Measurements from ENCODE around the gene DGKQ. TPM values are rescaled to one million over a fixed set of nuclear protein-coding genes. Genes with fewer than 3 reads are reported as not detected.

The DGKQ gene
- total and polyA plus RNA-seq, 2 experiments from 2014 or later, result 4.0 to 22.4 TPM

- Mint-ChIP-seq H3K9me3 (no peaks in the 10 kb centered on the region), H3K4me3 (peak overlapping the region; percentile 92), H3K36me3 (ENCODE audit: low read depth) (no peaks in the 10 kb centered on the region), H3K4me1 (peaks cover 9% of the 10 kb centered on the region), H3K27me3 (ENCODE audit: insufficient read depth, low read depth, poor library complexity) (peaks cover 12% of the 10 kb centered on the region), H3K27ac (peak overlapping the region; percentile 94)
- Histone ChIP-seq H3K4me1 (ENCODE audit: insufficient read depth) (no peaks in the 10 kb centered on the region; the same call in 1 of the 2 replicates), H3K27me3 (ENCODE audit: insufficient read depth) (no peaks in the 10 kb centered on the region), H3K4me2 (peak overlapping the region; percentile 99), H3K27ac (ENCODE audit: low read depth) (no peak overlapping the region), H2AFZ (no peak overlapping the region), H3F3A (replicated peaks; ENCODE audit: low read depth) (no peaks in the 10 kb centered on the region), H3K4me3 (peak overlapping the region; percentile 96), H3K79me2 (replicated peaks; ENCODE audit: insufficient read depth) (peaks cover 43% of the 10 kb centered on the region), H4K20me1 (replicated peaks; ENCODE audit: insufficient read depth) (peaks cover 18% of the 10 kb centered on the region), H3K36me3 (ENCODE audit: insufficient read depth) (no peaks in the 10 kb centered on the region), H3K9me2 (ENCODE audit: insufficient read depth) (no peaks in the 10 kb centered on the region)
- ATAC-seq (peak; percentile 20), DNase-seq (ENCODE audit: low spot score) (no peak)
- TF ChIP-seq NANOG (IDR thresholded peaks at IDR 0.05; ENCODE audit: borderline replicate concordance) (no peak), EZH2 (IDR thresholded peaks at IDR 0.05; ENCODE audit: low read depth, unreplicated experiment) (no peak), STAT1 (IDR thresholded peaks at IDR 0.05; ENCODE audit: unreplicated experiment) (no peak), CREB1 (CRISPR knock-in tag; IDR thresholded peaks at IDR 0.05; ENCODE audit: low read depth) (no peak), ZNF331 (CRISPR knock-in tag; IDR thresholded peaks at IDR 0.05; ENCODE audit: low read depth) (no peak), EZH2phosphoT487 (IDR thresholded peaks at IDR 0.05; ENCODE audit: unreplicated experiment) (no peak), CTCF (conservative IDR thresholded peaks at IDR 0.05; ENCODE audit: low read depth in 2 of 2) (no peak), POLR2AphosphoS5 (IDR thresholded peaks at IDR 0.05; ENCODE audit: low read depth) (no peak), ZNF114 (CRISPR knock-in tag; IDR thresholded peaks at IDR 0.05) (no peak), JUNB (IDR thresholded peaks at IDR 0.05; ENCODE audit: unreplicated experiment) (no peak), ZNF462 (CRISPR knock-in tag; IDR thresholded peaks at IDR 0.05) (no peak), ETS1 (IDR thresholded peaks at IDR 0.05) (no peak), REST (IDR thresholded peaks at IDR 0.05; ENCODE audit: unreplicated experiment) (no peak)
These were observed 42.0 kb downstream of the DGKQ start for GRCh38 chr4:931194-931959.

Measured in GM23338 (cell line).